HG03039 (cell line): ENCODE data around the gene CCNA2.

Experiments
- ATAC-seq: cut with Tn5 transposase; IDR thresholded peaks from one replicate; pipeline ENCODE4 v1.9.1; 2021; ENCODE audit warnings: mild to moderate bottlenecking, moderate library complexity; ENCODE audit not compliant: unreplicated experiment

CCNA2 gene

GRCh38 chr4:121823505-121824170, at the start of gene CCNA2:
Gene CCNA2 (minus strand): TSS chr4:121823883. CDS start chr4:121823628, 255 bp downstream.
- ATAC-seq = peak; percentile 94

- ATAC-seq = peak; percentile 99
Observed at GRCh38 chr4:121869841-121870822, 46.4 kb upstream of the CCNA2 start, which contains the start of gene BBS7. Gene BBS7 (minus strand): TSS chr4:121870474. CDS start chr4:121870313, 161 bp downstream.

GRCh38 chr4:121863799-121864198, 40.1 kb upstream of the CCNA2 start:
- ATAC-seq = no peak

- no peak for ATAC-seq
Observed at GRCh38 chr4:121861426-121861825, 37.7 kb upstream of the CCNA2 start.

GRCh38 chr4:121860121-121860520, 36.4 kb upstream of the CCNA2 start:
- ATAC-seq = no peak

- no peak for ATAC-seq
Observed at GRCh38 chr4:121851354-121851753, 27.7 kb upstream of the CCNA2 start.

GRCh38 chr4:121846662-121847061, 23.0 kb upstream of the CCNA2 start:
- no peak for ATAC-seq

GRCh38 chr4:121842862-121843261, 19.2 kb upstream of the CCNA2 start:
- ATAC-seq = no peak

- ATAC-seq = no peak
Observed at GRCh38 chr4:121838136-121838535, 14.5 kb upstream of the CCNA2 start.

GRCh38 chr4:121829511-121829910, 5.8 kb upstream of the CCNA2 start:
- no peak for ATAC-seq

- ATAC-seq = no peak
Observed at GRCh38 chr4:121827853-121828252, 4.2 kb upstream of the CCNA2 start.

GRCh38 chr4:121824950-121825349, 1.3 kb upstream of the CCNA2 start:
- ATAC-seq = no peak

GRCh38 chr4:121824171-121824527, 466 bp upstream of the CCNA2 start:
- ATAC-seq = no peak

- ATAC-seq = peak; percentile 30
Observed at GRCh38 chr4:121822796-121823504, 733 bp downstream of the CCNA2 start.

- ATAC-seq = no peak
Observed at GRCh38 chr4:121822047-121822446, 1.6 kb downstream of the CCNA2 start.

- ATAC-seq = no peak
Observed at GRCh38 chr4:121819216-121819965, 4.3 kb downstream of the CCNA2 start.

- ATAC-seq = no peak
Observed at GRCh38 chr4:121818215-121818614, 5.5 kb downstream of the CCNA2 start.

- ATAC-seq = no peak
Observed at GRCh38 chr4:121817701-121818100, 6.0 kb downstream of the CCNA2 start.

- no peak for ATAC-seq
Observed at GRCh38 chr4:121817006-121817405, 6.7 kb downstream of the CCNA2 start.

GRCh38 chr4:121814756-121815155, 8.9 kb downstream of the CCNA2 start:
- no peak for ATAC-seq

GRCh38 chr4:121811122-121811521, 12.6 kb downstream of the CCNA2 start:
- no peak for ATAC-seq
